K562 (cell line): ENCODE measurements around the gene BCAN. TPM values are rescaled to one million over a fixed set of nuclear protein-coding genes. Genes with fewer than 3 reads are reported as not detected.

Experiments
- ATAC-seq: fragments of 200-7000 bp; cut with Tn5 transposase; 3 replicates; pipeline ENCODE4 v1.9.1; 2020; ENCODE audit warnings: moderate library complexity
- BruUV-seq: library from RNA; stranded (reverse); fragments of 400-500 nt; replicated peaks from 2 replicates; lab custom pipeline; 2021; lab: Mats Ljungman, UMichigan
- CTCF ChIA-PET: fragments of 300-600 bp; formaldehyde crosslinking; extraction: SDS; loops from one replicate; lab custom pipeline; 2021; ENCODE audit warnings: low intra/inter-chr PET ratio; lab: Yijun Ruan, JAX
- POLR2A ChIA-PET: fragments of 300-600, 350-650 bp; sonication (Branson Sonifier 250); formaldehyde crosslinking; extraction: SDS; loops from one replicate; lab custom pipeline; 2021; ENCODE audit warnings: antibody characterized with exemption, inconsistent platforms; lab: Yijun Ruan, JAX
- DNase-seq, 4 experiments: peaks; one replicate each; pipeline versions ENCODE4 v3.0.0 to v3.0.0-alpha.2; 2011 to 2018; ENCODE audit warnings: low spot score in 3 of 4, mixed read lengths in 3 of 4; ENCODE audit errors: extremely low read depth in 1 of 4
- FAIRE-seq: peaks from 2 replicates; lab custom pipeline; 2011; peaks lifted over from hg19 to GRCh38; lab: Jason Lieb, UNC
- H2AFZ ChIP-seq: 2 replicates; pipeline ENCODE4 v1.6.0; 2011; ENCODE audit warnings: low read depth, low read length, control low read depth, inconsistent platforms
- H3K27ac ChIP-seq: fragments of 200-600 bp; 3 replicates; pipeline ENCODE4 v1.8.0; 2011; ENCODE audit warnings: low read depth, mild to moderate bottlenecking, control low read depth, inconsistent platforms, low read length, moderate library complexity, mixed read lengths; ENCODE audit errors: extremely low read depth
- H3K27me3 ChIP-seq, 2 experiments: fragments of 300-600 bp in 1 of 2; 2 replicates in 1 of 2; 3 replicates in 1 of 2; pipeline versions ENCODE4 v1.6.0 to v1.8.0; 2011; ENCODE audit warnings: inconsistent platforms in 2 of 2, low read length in 2 of 2, mild to moderate bottlenecking in 1 of 2, mixed read lengths in 1 of 2, moderate library complexity in 1 of 2; ENCODE audit not compliant: control insufficient read depth in 2 of 2, insufficient read depth in 2 of 2
- H3K36me3 ChIP-seq: fragments of 300-600 bp; 3 replicates; pipeline ENCODE4 v1.8.0; 2011; ENCODE audit warnings: mild to moderate bottlenecking, low read length, inconsistent platforms; ENCODE audit not compliant: control insufficient read depth, insufficient read depth
- H3K4me1 ChIP-seq, 2 experiments: fragments of 200-600 bp in 1 of 2; replicated peaks in 1 of 2; 2 replicates in 1 of 2; 3 replicates in 1 of 2; pipeline versions ENCODE4 v1.5.1 to v1.8.0; 2011; ENCODE audit warnings: inconsistent platforms in 2 of 2, low read length in 2 of 2, mild to moderate bottlenecking in 1 of 2, mixed read lengths in 1 of 2, moderate library complexity in 1 of 2; ENCODE audit not compliant: control insufficient read depth in 2 of 2, insufficient read depth in 2 of 2
- H3K4me2 ChIP-seq: 2 replicates; pipeline ENCODE4 v1.6.1; 2011; ENCODE audit warnings: low read length, control low read depth, inconsistent platforms, mixed read lengths; ENCODE audit not compliant: insufficient read depth
- H3K4me3 ChIP-seq: fragments of 200-600 bp; sonication (generic), shearing (Covaris generic); 2 replicates; pipeline ENCODE4 v1.5.1; 2016; ENCODE audit warnings: control low read depth, inconsistent platforms
- H3K79me2 ChIP-seq: fragments of 200-600 bp; 3 replicates; pipeline ENCODE4 v1.8.0; 2011; ENCODE audit warnings: low read length, inconsistent platforms; ENCODE audit not compliant: control insufficient read depth, insufficient read depth
- H3K9ac ChIP-seq, 2 experiments: 2 replicates each; pipeline versions ENCODE4 v1.6.0 to v1.6.1; 2011; ENCODE audit warnings: low read depth in 2 of 2, low read length in 2 of 2, control low read depth in 1 of 2, inconsistent platforms in 1 of 2, mild to moderate bottlenecking in 1 of 2, mixed read lengths in 1 of 2; ENCODE audit not compliant: insufficient read depth in 1 of 2
- H3K9me1 ChIP-seq: one replicate; pipeline ENCODE4 v1.6.0; 2011; ENCODE audit warnings: inconsistent platforms, mild to moderate bottlenecking, low read length, moderate library complexity; ENCODE audit not compliant: control insufficient read depth, insufficient read depth
- H3K9me3 ChIP-seq: replicated peaks from 2 replicates; pipeline ENCODE4 v1.5.1; 2011; ENCODE audit warnings: low read depth, low read length, inconsistent platforms; ENCODE audit not compliant: control insufficient read depth, insufficient read depth
- H4K20me1 ChIP-seq: replicated peaks from 2 replicates; pipeline ENCODE4 v1.6.1; 2011; ENCODE audit warnings: low read length, inconsistent platforms, mixed read lengths; ENCODE audit not compliant: control insufficient read depth, insufficient read depth
- AFF4 ChIP-seq: sonication (generic); formaldehyde crosslinking; IDR thresholded peaks from 2 replicates; pipeline ENCODE4 v1.8.0; 2023; ENCODE audit warnings: mild to moderate bottlenecking, missing genetic modification reagents
- CBX2 ChIP-seq: fragments of 200-600 bp; sonication (generic); IDR thresholded peaks from one replicate; pipeline ENCODE4 v1.6.1; 2012; ENCODE audit warnings: mild to moderate bottlenecking, low read length, inconsistent platforms; ENCODE audit not compliant: insufficient read depth, poor library complexity, severe bottlenecking
- HDGF ChIP-seq: fragments of 450-650 bp; IDR thresholded peaks from 2 replicates; pipeline ENCODE4 v1.6.1; 2016
- RBFOX2 ChIP-seq: fragments of 200-400 bp; formaldehyde crosslinking; IDR thresholded peaks from 2 replicates; pipeline ENCODE4 v1.6.1; 2017; ENCODE audit warnings: low read depth, mild to moderate bottlenecking, low read length, moderate library complexity
- TAF7 ChIP-seq: fragments of 450-650 bp; IDR thresholded peaks from 2 replicates; pipeline ENCODE4 v1.6.1; 2016; ENCODE audit warnings: missing genetic modification characterization, missing compliant biosample characterization
- YY1 ChIP-seq, 3 experiments: IDR thresholded peaks; 2 replicates each; pipeline ENCODE4 v1.6.1; 2011; ENCODE audit warnings: low read length in 2 of 3, mild to moderate bottlenecking in 2 of 3, moderate library complexity in 2 of 3, borderline replicate concordance in 1 of 3, control low read depth in 1 of 3, low read depth in 1 of 3; ENCODE audit not compliant: insufficient read depth in 3 of 3, insufficient replicate concordance in 2 of 3, control insufficient read depth in 1 of 3, insufficient read length in 1 of 3; ENCODE audit errors: extremely low read depth in 1 of 3
- WGBS: fragments of 100-300 bp; shearing (Covaris generic); methylation state at CpG from one replicate; pipeline ENCODE4 v1.1.6; 2016; ENCODE audit warnings: low coverage, mixed read lengths; ENCODE audit not compliant: insufficient coverage; ENCODE audit errors: missing lambda C conversion rate; 5-methylcytosine and 5-hydroxymethylcytosine counted together
- in situ Hi-C: fragments of 300-500 bp; cut with MboI; formaldehyde crosslinking; loops from 4 replicates; pipeline ENCODE4 v1.15.0; 2018; ENCODE audit warnings: inconsistent platforms, mixed read lengths
- intact Hi-C: fragments of 100-400 bp; cut with micrococcal nuclease; formaldehyde crosslinking; loops from 2 replicates; pipeline ENCODE4 v1.14.2; 2022
- polyA plus RNA-seq, 8 experiments: library from polyadenylated mRNA; depleted of rRNA in 4 of 8; stranded (reverse) in 5 of 8; unstranded in 3 of 8; fragments of >200 nt; fragmentation: Nextera tagmentation in 2 of 8; fragmentation: Illumina TruSeq in 1 of 8; extraction: Ambion mirVana in 2 of 8; extraction: Trizol in 1 of 8; gene quantifications; 2 replicates each; pipeline versions ENCODE4 v1.2.1 to v1.2.3, GENCODE V29; 2011 to 2014; ENCODE audit warnings: inconsistent platforms in 1 of 8, missing spikeins in 1 of 8
- total RNA-seq, 7 experiments: library from RNA; depleted of rRNA in 6 of 7; stranded (reverse); fragments of >200 nt in 6 of 7; fragmentation: Illumina TruSeq in 2 of 7; extraction: Trizol in 2 of 7; gene quantifications; 2 replicates each; pipeline versions ENCODE4 v1.2.1 to v1.2.3, GENCODE V29; 2011 to 2021; ENCODE audit warnings: low replicate concordance in 1 of 7
- TF ChIP-seq, protein P1 (sequence below): fragments of 200-800 bp; sonication (Bioruptor generic); IDR thresholded peaks from 2 replicates; pipeline ENCODE4 v1.6.1; 2016; ENCODE audit warnings: missing genetic modification characterization, missing compliant biosample characterization
- TF ChIP-seq, protein P2 (sequence below): sonication (generic); formaldehyde crosslinking; IDR thresholded peaks from 2 replicates; pipeline ENCODE4 v1.8.0; 2022; ENCODE audit warnings: mild to moderate bottlenecking, missing genetic modification reagents

Gene BCAN
- total and polyA plus RNA-seq, 9 of the 15 experiments (the other 6 are each of a cell fraction or from before 2014, with no cell fraction given), result 0.04 to 0.33 (median 0.14) TPM; not detected in 5

- intact Hi-C loops, result no loop called here
- TF ChIP-seq TAF7 (tag), result no peak
- no peak for TF ChIP-seq AFF4 (CRISPR knock-in tag)
- TF ChIP-seq, protein P1, sequence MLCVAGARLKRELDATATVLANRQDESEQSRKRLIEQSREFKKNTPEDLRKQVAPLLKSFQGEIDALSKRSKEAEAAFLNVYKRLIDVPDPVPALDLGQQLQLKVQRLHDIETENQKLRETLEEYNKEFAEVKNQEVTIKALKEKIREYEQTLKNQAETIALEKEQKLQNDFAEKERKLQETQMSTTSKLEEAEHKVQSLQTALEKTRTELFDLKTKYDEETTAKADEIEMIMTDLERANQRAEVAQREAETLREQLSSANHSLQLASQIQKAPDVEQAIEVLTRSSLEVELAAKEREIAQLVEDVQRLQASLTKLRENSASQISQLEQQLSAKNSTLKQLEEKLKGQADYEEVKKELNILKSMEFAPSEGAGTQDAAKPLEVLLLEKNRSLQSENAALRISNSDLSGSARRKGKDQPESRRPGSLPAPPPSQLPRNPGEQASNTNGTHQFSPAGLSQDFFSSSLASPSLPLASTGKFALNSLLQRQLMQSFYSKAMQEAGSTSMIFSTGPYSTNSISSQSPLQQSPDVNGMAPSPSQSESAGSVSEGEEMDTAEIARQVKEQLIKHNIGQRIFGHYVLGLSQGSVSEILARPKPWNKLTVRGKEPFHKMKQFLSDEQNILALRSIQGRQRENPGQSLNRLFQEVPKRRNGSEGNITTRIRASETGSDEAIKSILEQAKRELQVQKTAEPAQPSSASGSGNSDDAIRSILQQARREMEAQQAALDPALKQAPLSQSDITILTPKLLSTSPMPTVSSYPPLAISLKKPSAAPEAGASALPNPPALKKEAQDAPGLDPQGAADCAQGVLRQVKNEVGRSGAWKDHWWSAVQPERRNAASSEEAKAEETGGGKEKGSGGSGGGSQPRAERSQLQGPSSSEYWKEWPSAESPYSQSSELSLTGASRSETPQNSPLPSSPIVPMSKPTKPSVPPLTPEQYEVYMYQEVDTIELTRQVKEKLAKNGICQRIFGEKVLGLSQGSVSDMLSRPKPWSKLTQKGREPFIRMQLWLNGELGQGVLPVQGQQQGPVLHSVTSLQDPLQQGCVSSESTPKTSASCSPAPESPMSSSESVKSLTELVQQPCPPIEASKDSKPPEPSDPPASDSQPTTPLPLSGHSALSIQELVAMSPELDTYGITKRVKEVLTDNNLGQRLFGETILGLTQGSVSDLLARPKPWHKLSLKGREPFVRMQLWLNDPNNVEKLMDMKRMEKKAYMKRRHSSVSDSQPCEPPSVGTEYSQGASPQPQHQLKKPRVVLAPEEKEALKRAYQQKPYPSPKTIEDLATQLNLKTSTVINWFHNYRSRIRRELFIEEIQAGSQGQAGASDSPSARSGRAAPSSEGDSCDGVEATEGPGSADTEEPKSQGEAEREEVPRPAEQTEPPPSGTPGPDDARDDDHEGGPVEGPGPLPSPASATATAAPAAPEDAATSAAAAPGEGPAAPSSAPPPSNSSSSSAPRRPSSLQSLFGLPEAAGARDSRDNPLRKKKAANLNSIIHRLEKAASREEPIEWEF (CRISPR knock-in tag), result no peak
- TF ChIP-seq, protein P2, sequence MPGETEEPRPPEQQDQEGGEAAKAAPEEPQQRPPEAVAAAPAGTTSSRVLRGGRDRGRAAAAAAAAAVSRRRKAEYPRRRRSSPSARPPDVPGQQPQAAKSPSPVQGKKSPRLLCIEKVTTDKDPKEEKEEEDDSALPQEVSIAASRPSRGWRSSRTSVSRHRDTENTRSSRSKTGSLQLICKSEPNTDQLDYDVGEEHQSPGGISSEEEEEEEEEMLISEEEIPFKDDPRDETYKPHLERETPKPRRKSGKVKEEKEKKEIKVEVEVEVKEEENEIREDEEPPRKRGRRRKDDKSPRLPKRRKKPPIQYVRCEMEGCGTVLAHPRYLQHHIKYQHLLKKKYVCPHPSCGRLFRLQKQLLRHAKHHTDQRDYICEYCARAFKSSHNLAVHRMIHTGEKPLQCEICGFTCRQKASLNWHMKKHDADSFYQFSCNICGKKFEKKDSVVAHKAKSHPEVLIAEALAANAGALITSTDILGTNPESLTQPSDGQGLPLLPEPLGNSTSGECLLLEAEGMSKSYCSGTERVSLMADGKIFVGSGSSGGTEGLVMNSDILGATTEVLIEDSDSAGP, result no peak
- no peak for TF ChIP-seq CBX2
- TF ChIP-seq RBFOX2, result no peak
- TF ChIP-seq HDGF, result no peak
- TF ChIP-seq YY1 (IDR thresholded peaks at IDR 0.05; ENCODE audit: borderline replicate concordance in 1 of 3, control insufficient read depth in 1 of 3, extremely low read depth in 1 of 3, insufficient read depth in 3 of 3, insufficient read length in 1 of 3, insufficient replicate concordance in 2 of 3, low read depth in 1 of 3, low read length in 2 of 3), result no peak
Observed at GRCh38 chr1:156681196-156681960, 39.5 kb downstream of the BCAN start.

More at GRCh38 chr1:156681196-156681960, 39.5 kb downstream of the BCAN start:
- no TSS peak for BruUV-seq
- no peak overlapping the region for H3K4me2 ChIP-seq
- 17% methylated on average over 8 of the region's 8 CpGs for WGBS
- no peak overlapping the region for H3K27ac ChIP-seq
- no peak overlapping the region for H2AFZ ChIP-seq
- no peak overlapping the region for H3K4me3 ChIP-seq
- H3K27me3 ChIP-seq, result peaks cover 6 to 11% of the 10 kb centered on the region in 2 experiments; a peak in 4 of 5 replicates
- no peaks in the 10 kb centered on the region for H3K9me1 ChIP-seq
- peaks cover 9 to 12% of the 10 kb centered on the region in 2 experiments for H3K4me1 ChIP-seq
- H4K20me1 ChIP-seq, result no peaks in the 10 kb centered on the region
- FAIRE-seq (no peak), DNase-seq (no peak), ATAC-seq (no peak)
- H3K9me3 ChIP-seq, result no peaks in the 10 kb centered on the region
- H3K79me2 ChIP-seq, result no peaks in the 10 kb centered on the region; the same call in 2 of the 3 replicates
- ChIA-PET CTCF (interaction anchor here (0.6 to 1.0 kb wide), 2 partner anchors 45 to 54 kb away, joined by 3 read pairs; no protein-coding TSS in a partner anchor), POLR2A (interaction anchor here (0.6 to 1.3 kb wide), 2 partner anchors 45 to 90 kb away, joined by 3 to 7 read pairs; no protein-coding TSS in a partner anchor)
- in situ Hi-C loops, result no loop called here
- no peaks in the 10 kb centered on the region for H3K36me3 ChIP-seq
- 0 out of 4 replicates have a peak overlapping the region, but pooled peaks of 1 of the 2 experiments have one; percentile 8 for H3K9ac ChIP-seq
